ENCODE measurements around the gene WDPCP.

Gene WDPCP

GRCh38 chr2:63463142-63463541, 125.1 kb downstream of the WDPCP start:
- TF ChIP-seq, protein P1, sequence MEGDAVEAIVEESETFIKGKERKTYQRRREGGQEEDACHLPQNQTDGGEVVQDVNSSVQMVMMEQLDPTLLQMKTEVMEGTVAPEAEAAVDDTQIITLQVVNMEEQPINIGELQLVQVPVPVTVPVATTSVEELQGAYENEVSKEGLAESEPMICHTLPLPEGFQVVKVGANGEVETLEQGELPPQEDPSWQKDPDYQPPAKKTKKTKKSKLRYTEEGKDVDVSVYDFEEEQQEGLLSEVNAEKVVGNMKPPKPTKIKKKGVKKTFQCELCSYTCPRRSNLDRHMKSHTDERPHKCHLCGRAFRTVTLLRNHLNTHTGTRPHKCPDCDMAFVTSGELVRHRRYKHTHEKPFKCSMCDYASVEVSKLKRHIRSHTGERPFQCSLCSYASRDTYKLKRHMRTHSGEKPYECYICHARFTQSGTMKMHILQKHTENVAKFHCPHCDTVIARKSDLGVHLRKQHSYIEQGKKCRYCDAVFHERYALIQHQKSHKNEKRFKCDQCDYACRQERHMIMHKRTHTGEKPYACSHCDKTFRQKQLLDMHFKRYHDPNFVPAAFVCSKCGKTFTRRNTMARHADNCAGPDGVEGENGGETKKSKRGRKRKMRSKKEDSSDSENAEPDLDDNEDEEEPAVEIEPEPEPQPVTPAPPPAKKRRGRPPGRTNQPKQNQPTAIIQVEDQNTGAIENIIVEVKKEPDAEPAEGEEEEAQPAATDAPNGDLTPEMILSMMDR (IDR thresholded peaks at IDR 0.05; ENCODE audit: control insufficient read depth, insufficient read depth, low read depth, low read length, missing control alignments): no peak
- DNase-seq (ENCODE audit: low read depth): no peak
- no peak overlapping the region for H3K4me3 ChIP-seq (ENCODE audit: control insufficient read depth, low read depth, low read length)

GRCh38 chr2:63446658-63447057, 141.6 kb downstream of the WDPCP start:
- DNase-seq (ENCODE audit: low read depth): no peak
- TF ChIP-seq, protein P1 (IDR thresholded peaks at IDR 0.05; ENCODE audit: control insufficient read depth, insufficient read depth, low read depth, low read length, missing control alignments): no peak
- no peak overlapping the region for H3K4me3 ChIP-seq (ENCODE audit: control insufficient read depth, low read depth, low read length)

GRCh38 chr2:63444565-63445288, 143.6 kb downstream of the WDPCP start:
- DNase-seq (ENCODE audit: low read depth): no peak
- H3K4me3 ChIP-seq (ENCODE audit: control insufficient read depth, low read depth, low read length): no peak overlapping the region
- TF ChIP-seq, protein P1 (IDR thresholded peaks at IDR 0.05; ENCODE audit: control insufficient read depth, insufficient read depth, low read depth, low read length, missing control alignments): no peak

GRCh38 chr2:63440612-63441011, 147.7 kb downstream of the WDPCP start:
- TF ChIP-seq, protein P1 (IDR thresholded peaks at IDR 0.05; ENCODE audit: control insufficient read depth, insufficient read depth, low read depth, low read length, missing control alignments): no peak
- no peak for DNase-seq (ENCODE audit: low read depth)
- H3K4me3 ChIP-seq (ENCODE audit: control insufficient read depth, low read depth, low read length): no peak overlapping the region

- DNase-seq (ENCODE audit: low read depth): no peak
- TF ChIP-seq, protein P1 (IDR thresholded peaks at IDR 0.05; ENCODE audit: control insufficient read depth, insufficient read depth, low read depth, low read length, missing control alignments): no peak
- H3K4me3 ChIP-seq (ENCODE audit: control insufficient read depth, low read depth, low read length): no peak overlapping the region
These were observed 150.1 kb downstream of the WDPCP start for GRCh38 chr2:63438181-63438580.

- TF ChIP-seq, protein P1 (IDR thresholded peaks at IDR 0.05; ENCODE audit: control insufficient read depth, insufficient read depth, low read depth, low read length, missing control alignments): no peak
- no peak overlapping the region for H3K4me3 ChIP-seq (ENCODE audit: control insufficient read depth, low read depth, low read length)
- no peak for DNase-seq (ENCODE audit: low read depth)
These were observed 151.8 kb downstream of the WDPCP start for GRCh38 chr2:63436488-63436887.
